NB4 (cell line): Measurements from ENCODE around the gene POLR3E.

Experiments used
- DNase-seq: peaks from one replicate; pipeline ENCODE4 v3.0.0; 2010; ENCODE audit warnings: low read depth
- H3K4me3 ChIP-seq: one replicate; pipeline ENCODE4 v1.5.1; 2011; ENCODE audit warnings: mild to moderate bottlenecking, low read depth, low read length, moderate library complexity
- CTCF ChIP-seq: IDR thresholded peaks from one replicate; pipeline ENCODE4 v1.5.1; 2012; ENCODE audit warnings: low read depth, low read length
- MYC ChIP-seq: IDR thresholded peaks from 2 replicates; pipeline ENCODE4 v1.6.1; 2011; ENCODE audit warnings: low read depth, low read length
- POLR2A ChIP-seq: IDR thresholded peaks from 2 replicates; pipeline ENCODE4 v1.6.1; 2011; ENCODE audit warnings: mild to moderate bottlenecking; ENCODE audit not compliant: insufficient read length; ENCODE audit errors: extremely low read depth
- TF ChIP-seq, protein P1 (sequence below): IDR thresholded peaks from 2 replicates; pipeline ENCODE4 v1.6.1; 2011; ENCODE audit warnings: low read depth, low read length

The POLR3E gene

GRCh38 chr16:22375117-22375962, 78.1 kb downstream of the POLR3E start:
- peak; percentile 27 for DNase-seq
- peak overlapping the region; percentile 59 for H3K4me3 ChIP-seq
- TF ChIP-seq POLR2A (no peak), MYC (no peak)

GRCh38 chr16:22375963-22376640, 78.9 kb downstream of the POLR3E start:
- TF ChIP-seq, protein P1, sequence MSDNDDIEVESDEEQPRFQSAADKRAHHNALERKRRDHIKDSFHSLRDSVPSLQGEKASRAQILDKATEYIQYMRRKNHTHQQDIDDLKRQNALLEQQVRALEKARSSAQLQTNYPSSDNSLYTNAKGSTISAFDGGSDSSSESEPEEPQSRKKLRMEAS = no peak
- TF ChIP-seq CTCF = no peak
- TF ChIP-seq POLR2A = no peak
- no peak for TF ChIP-seq MYC
- no peak overlapping the region for H3K4me3 ChIP-seq
- DNase-seq = no peak

GRCh38 chr16:22379656-22380055, 82.4 kb downstream of the POLR3E start:
- no peak for TF ChIP-seq POLR2A
- TF ChIP-seq MYC = no peak
- TF ChIP-seq, protein P1 = no peak
- TF ChIP-seq CTCF = no peak
- no peak overlapping the region for H3K4me3 ChIP-seq
- no peak for DNase-seq

GRCh38 chr16:22380529-22380928, 83.3 kb downstream of the POLR3E start:
- no peak overlapping the region for H3K4me3 ChIP-seq
- no peak for TF ChIP-seq POLR2A
- TF ChIP-seq CTCF = no peak
- no peak for TF ChIP-seq MYC
- TF ChIP-seq, protein P1 = no peak
- no peak for DNase-seq

DNA sequence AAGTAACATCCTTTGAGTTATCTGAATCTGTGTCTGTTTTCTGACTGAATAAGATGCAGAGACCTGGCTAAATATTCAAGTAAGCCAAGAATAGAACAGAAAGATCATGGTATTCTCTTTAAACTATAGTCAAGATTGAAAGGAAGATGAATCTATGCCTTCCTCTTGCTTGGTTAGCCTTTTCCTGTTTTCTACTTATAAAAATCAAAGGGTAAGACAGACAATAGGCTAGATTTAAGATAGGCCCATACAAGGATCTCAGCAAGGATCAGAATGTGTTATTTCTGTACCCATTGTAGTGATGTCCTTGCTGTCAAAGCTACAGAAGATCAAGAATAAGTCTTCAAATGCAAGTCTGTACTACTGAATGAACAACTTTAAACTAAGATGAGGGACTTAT, 84.2 kb downstream of the POLR3E start:
- H3K4me3 ChIP-seq = no peak overlapping the region
- no peak for TF ChIP-seq CTCF
- no peak for TF ChIP-seq MYC
- TF ChIP-seq POLR2A = no peak
- TF ChIP-seq, protein P1 = no peak
- no peak for DNase-seq

- TF ChIP-seq CTCF (no peak), MYC (no peak), POLR2A (no peak)
- TF ChIP-seq, protein P1 = no peak
- no peak for DNase-seq
- H3K4me3 ChIP-seq = no peak overlapping the region
These were observed 86.6 kb downstream of the POLR3E start for GRCh38 chr16:22383827-22384226.
